Measurements from ENCODE around the gene POLR1B. TPM values are rescaled to one million over a fixed set of nuclear protein-coding genes. Genes with fewer than 3 reads are reported as not detected.

Gene POLR1B
- total and polyA plus RNA-seq, 2 experiments from 2014 or later, result 15.4 to 58.3 TPM

Small RNA genes lying within 50 kb of the gene (small RNA-seq; reads per million reads assigned to genes)
- gene RF00019 (ENCODE audit: low replicate concordance), result not detected

Other genes starting within 250 kb of the POLR1B start
- 4.9 and 8.6 TPM in 2 replicates for gene RGPD8, start 108.8 kb upstream of the POLR1B start, total RNA-seq (2014; rRNA removed; shearing (Covaris generic))
- gene RGPD8, start 108.8 kb upstream of the POLR1B start, polyA plus RNA-seq (2016; fragmentation: Nextera tagmentation; extraction: Ambion mirVana), result 0.54 and 1.1 TPM in 2 replicates
- gene TTL, start 60.3 kb upstream of the POLR1B start, total RNA-seq (2014; rRNA removed; shearing (Covaris generic)), result 34.6 and 43.9 TPM in 2 replicates
- gene TTL, start 60.3 kb upstream of the POLR1B start, polyA plus RNA-seq (2016; fragmentation: Nextera tagmentation; extraction: Ambion mirVana), result 10.1 and 10.4 TPM in 2 replicates
- gene CHCHD5, start 42.1 kb downstream of the POLR1B start, total RNA-seq (2014; rRNA removed; shearing (Covaris generic)), result 15.5 and 18.7 TPM in 2 replicates
- 68.8 and 69.9 TPM in 2 replicates for gene CHCHD5, start 42.1 kb downstream of the POLR1B start, polyA plus RNA-seq (2016; fragmentation: Nextera tagmentation; extraction: Ambion mirVana)
- 81.9 and 84.3 TPM in 2 replicates for gene SLC20A1, start 103.5 kb downstream of the POLR1B start, total RNA-seq (2014; rRNA removed; shearing (Covaris generic))
- 50.1 and 52.9 TPM in 2 replicates for gene SLC20A1, start 103.5 kb downstream of the POLR1B start, polyA plus RNA-seq (2016; fragmentation: Nextera tagmentation; extraction: Ambion mirVana)
- gene NT5DC4, start 178.6 kb downstream of the POLR1B start, total RNA-seq (2014; rRNA removed; shearing (Covaris generic)), result not detected in 2 replicates
- gene NT5DC4, start 178.6 kb downstream of the POLR1B start, polyA plus RNA-seq (2016; fragmentation: Nextera tagmentation; extraction: Ambion mirVana), result not detected in 2 replicates
- 15.1 and 16.2 TPM in 2 replicates for gene CKAP2L, start 222.1 kb downstream of the POLR1B start, total RNA-seq (2014; rRNA removed; shearing (Covaris generic))
- 28.6 and 30.2 TPM in 2 replicates for gene CKAP2L, start 222.1 kb downstream of the POLR1B start, polyA plus RNA-seq (2016; fragmentation: Nextera tagmentation; extraction: Ambion mirVana)
- gene IL1A, start 242.0 kb downstream of the POLR1B start, total RNA-seq (2014; rRNA removed; shearing (Covaris generic)), result 0.19 and 0.73 TPM in 2 replicates
- gene IL1A, start 242.0 kb downstream of the POLR1B start, polyA plus RNA-seq (2016; fragmentation: Nextera tagmentation; extraction: Ambion mirVana), result 0.47 and 0.65 TPM in 2 replicates

Data from GM23338 (cell line).